Stimulated activated CD4-positive, alpha-beta T cell treated with anti-CD3 and anti-CD28 coated beads, Interleukin-12 subunit alpha, Interleukin-12 subunit beta, amount 100 ng/mL, for 24 hours (primary cell): ENCODE results near the gene DNM3.

Experiments
- DNase-seq, 2 experiments: peaks; one replicate each; pipeline ENCODE4 v3.0.0-alpha.2; 2020; ENCODE audit warnings: low read depth in 2 of 2

DNM3 gene

DNA sequence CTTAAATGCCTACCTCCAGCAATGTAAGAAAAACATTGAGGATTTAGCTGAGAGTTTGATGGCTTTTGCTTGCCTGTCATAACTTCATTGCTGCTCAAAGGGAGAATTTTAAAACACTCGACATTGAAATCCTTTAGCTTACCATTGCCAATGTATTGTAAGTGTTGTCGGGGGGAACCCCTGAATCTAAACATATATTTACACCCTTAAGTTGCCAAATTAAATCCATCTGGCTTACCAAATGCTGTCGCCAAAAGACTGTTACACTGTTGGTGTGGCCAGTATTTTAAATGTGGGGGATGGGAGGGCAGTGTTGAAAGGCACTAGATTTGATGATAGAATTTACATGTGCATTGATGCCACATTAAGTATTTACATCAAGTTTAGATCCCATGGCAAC, 554.3 kb downstream of the DNM3 start:
- no peak for DNase-seq

DNA sequence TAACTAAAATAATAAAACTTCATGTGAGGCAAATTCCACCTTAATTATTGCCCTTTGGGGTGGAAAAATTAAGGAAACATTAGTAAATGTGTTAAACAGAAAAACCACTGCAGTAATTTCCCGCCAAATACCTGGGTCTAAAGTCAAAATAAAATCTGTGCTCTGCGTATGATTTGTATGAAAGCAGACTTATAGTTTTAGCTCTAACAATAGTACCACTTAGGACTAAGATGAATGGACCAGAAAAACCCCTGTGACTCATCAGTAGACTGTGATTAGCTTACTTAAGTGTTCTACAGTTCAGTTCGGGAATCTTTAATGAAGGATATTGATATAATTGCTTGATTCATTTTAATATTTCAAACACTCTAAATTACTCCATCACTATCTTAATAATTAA, 555.9 kb downstream of the DNM3 start:
- no peak for DNase-seq

DNA sequence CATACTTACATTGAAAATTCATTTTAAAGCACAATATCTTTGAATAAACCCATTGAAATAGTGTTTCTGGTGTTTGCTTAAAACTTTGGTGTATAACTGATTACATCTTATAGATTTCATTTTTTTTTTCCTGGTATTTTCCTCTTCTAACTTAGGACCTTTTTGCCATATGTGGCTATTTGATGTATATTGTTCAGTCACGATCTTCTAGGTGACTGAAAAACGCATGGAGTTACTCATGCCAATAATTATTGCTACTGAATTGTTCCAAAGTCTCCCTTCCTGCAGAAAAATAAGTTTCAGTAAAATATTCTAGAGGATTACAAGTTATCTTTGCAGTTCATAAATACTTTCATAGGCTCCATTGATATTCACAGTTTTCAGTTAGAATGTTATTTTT, 556.3 kb downstream of the DNM3 start:
- DNase-seq, result no peak

DNA sequence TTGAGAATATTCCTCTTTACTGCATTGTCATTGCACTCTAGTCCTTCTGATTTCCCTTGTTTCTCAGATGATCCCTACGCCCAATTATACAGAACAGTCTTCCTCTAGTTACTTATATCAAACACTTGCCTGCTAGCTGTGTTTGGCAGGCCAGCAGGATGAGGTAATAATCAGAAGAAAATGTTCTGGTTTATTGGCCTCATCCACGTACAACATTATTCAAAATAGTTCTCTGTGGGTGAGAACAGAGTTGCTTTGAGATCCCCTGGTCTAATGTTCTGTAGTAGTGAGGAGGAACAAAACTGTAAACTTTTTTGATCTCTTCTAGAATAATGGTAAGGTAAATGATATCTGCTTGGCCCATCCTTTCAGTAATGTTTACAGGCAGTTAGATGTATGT, 556.9 kb downstream of the DNM3 start:
- no peak for DNase-seq

DNA sequence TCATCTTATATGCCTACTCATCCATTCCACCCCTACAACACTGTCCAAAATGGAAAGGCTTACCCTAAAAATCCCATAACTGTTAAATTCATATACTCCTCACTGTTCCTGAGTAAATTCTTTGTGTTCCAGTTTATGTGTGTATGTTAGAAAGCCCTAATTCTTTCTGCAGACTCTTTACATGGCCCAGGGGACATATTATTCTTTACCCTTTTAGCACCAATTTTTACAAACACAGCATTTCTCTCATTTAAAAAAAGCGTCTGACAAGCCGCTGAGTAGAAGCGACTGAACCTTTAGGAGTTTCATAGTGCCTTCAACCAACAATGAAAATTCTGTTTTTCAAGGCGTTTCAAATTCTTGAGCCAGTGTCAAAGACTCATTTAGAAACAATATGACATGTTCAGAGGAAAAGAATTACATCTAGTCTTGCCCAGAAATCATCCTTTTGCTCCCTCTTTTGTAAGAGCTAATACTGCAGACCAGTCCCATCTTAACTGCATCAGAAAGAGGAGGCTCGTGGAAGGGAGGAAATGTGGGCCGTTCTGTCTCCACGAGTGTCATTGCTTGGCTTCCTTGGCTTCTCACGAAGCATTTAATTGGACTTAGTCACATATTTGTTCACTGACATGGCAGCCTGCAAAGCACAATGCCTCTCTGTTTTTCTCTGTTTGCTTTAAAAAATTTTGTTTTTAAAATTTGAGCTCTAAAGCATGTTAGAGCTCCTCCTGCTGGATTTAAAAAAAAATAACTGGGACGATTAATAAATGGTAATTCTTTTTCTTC, 557.9 kb downstream of the DNM3 start:
- DNase-seq, result no peak

DNA sequence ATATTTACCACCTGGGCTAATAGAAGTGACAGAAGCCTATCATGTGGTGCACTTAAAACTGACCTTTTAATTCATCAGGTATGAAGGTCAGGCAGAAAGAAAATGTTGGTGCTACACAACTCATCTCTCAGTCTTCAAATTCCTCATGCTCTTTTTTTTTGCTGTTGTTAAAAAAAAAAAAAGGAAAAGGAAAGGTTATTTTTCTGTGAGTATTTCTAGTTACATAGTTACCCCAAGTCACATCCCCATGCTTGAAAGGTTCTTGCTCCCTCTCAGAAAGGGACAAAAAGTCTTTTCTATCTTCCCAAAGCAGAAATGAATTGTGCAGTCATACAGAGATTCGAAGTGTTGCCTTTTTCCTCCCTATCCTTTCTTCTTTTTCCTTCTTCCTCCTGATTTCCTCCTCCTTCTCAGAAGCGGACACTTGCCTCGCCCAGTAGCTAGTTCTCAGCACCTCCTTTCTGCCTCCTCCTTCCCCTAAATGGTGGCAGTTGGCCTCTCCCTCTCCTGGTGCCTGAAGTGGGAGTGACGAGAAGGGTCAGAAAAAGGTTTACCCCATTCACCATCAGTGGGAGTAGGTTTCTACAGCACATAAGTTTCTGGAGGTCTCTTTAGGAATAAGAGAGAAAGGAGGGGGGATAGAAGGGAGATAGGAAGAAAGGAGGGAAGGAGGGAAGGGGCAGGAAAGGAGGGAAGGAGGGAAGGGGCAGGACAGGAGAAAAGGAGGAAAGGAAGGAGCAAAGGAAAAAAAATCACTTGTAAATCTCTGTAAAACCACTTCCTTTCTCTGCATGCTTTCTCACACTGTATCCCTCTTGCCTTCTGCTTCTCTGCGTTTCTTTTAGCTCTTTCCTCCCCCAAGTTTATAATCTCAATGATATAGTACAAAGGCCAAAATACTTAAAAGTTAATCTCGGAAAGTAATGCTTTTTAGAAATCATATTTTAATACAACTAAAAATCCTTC, 558.7 kb downstream of the DNM3 start:
- no peak for DNase-seq

DNA sequence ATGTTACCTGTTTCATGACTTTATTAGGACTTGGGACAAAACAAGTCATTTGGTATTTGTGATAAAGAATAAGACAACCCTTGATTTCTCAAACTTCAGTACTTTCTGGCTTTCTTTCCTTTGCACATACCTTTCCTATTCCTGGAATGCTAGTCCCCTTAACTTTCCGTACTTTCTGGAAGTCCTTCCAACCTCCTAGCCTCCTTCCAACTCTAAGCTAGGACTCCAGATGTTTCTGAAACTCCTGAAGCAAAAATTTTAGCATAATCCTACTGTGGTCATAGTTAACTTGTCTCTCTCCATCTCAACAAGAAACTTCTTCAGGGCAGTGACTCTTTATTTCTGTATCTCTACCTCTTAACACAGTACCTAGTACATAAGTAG, 559.4 kb downstream of the DNM3 start:
- DNase-seq, result no peak

DNA sequence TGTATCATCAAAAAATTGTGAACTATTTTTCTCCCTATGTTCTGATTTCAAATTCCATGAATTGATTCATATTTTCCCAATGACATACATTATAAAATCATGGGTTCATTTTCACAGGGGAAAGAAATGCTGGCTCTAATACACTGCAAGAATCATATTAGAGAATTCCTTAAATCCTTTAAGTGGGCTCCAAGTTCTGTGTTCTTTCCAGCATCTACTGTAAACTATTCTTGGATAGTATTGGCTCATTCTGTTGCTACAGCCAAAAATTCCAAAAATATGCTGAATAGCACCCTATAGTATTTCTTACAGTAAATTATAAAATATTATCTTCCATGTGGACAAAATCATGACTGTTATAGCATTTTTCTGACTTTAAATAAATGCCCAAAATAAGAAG, 560.2 kb downstream of the DNM3 start:
- no peak for DNase-seq

DNA sequence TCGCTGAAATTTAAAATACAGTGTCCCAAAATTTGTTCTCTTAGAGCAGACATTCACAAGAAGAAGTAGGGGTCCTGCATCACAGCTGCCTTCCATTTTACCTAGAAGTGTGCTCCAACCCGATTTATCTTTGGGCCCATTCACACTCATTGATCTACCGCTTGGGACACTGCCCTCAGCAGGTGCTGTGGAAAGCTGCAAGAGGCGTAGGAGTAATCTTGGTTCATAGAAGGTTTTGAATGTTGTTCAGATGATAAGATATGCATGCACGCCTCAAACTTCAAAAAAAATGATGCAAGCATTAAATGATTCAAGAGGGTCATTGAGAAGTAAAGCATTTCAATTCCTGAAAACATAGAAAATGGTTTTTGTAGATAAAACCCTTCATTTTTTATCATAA, 560.6 kb downstream of the DNM3 start:
- DNase-seq, result no peak

DNA sequence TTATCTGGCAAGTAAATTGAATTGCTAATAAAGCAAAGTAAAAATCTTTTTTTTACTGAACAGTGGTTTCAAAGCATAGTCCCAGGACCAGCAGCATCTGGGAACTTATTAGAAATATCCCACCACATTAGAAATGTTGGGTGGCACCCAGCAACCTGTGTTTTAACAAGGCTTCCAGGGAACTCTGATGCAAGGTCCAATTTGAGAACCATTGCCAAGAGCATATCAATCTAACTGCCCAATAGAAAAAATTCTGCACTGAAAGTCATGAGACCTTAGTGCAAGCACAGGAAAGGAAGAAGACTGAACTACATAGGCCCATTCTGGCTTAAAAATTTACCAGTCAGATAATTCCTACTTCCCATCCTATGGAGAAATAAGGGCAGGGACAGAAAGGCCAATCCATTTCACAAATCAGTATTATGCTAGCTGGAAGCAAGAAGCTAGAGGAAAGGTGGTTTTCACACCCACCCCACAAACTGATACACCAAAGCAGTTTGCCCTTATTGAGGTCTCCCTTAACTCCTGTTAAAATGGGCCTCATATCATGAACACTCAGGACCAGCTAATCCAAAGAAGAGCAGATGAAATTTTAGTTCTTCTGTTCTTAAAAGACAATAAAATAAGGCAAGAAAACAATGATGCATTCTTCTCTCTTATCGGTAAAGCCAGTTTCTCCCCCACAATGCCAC, 561.7 kb downstream of the DNM3 start:
- DNase-seq, result no peak

DNA sequence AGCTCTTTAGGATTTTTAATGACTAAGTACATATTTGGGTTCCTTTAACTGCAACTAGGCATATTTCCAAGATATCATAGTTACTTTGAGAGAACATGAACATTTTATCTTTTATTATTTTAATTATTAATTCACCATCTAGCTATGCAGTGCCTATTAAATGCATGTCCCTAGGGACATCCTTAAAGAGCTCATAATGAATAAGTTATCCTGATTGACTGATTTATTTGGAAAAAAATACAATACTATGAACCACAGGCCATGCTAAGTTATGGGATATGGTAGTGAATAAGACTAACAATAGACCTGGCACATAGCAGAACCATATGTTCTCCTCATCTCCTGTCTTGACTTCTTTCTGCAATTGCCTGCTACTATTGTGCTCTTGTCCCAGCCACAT, 562.8 kb downstream of the DNM3 start:
- no peak for DNase-seq

DNA sequence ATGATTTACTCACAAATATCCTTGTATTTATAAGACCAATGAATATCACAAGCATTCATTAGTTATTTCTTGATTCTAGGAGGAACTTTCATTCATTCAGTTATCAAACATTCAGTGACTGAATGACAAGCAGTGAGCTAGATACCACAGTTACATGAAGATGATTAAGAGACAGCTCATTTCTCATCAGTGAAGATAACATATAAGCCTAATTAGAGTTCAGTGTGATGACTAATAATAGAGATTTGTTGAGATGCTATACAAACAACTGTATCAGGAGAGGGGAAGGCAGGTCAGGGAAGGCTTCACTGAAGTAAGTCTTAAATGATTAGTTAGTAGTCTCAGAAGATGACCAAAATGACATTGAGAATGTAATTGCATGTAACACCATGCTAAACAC, 564.6 kb downstream of the DNM3 start:
- DNase-seq, result no peak

DNA sequence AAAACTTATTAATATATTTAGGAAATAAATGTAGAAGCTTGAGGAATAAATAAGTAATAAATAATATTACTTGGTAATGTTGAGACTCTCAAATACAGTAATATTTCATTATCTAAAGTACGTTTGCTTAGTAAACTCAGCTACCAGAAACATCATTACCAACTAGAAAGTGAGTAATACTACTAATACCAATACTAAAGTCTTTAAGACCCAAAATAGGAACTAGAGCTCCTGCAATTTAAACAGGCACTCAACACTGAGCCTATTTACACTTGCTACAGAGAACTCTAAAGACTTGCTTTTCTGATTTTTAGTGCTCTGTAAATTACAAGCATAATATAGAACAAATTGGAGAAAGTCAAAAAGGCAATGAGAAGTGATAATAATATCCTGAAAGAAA, 565.7 kb downstream of the DNM3 start:
- no peak for DNase-seq

DNA sequence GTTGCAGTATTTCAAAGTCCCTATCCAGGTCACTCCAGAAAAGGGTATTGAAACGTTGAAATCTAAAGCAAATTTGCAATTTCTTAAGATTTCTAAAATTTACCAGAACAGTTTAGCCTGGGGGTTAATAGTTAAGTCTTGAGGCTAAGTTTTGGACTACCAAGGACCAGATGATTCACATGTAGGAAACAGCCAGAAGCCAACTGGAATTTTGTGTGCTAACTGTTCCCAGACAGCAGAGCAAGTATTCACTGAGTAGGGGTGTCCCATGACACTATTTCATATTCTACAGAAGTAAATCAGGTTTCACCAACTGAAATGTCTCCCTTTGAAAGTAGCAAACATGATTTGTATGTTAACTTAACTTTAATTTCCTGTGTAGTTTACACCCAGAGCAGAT, 567.7 kb downstream of the DNM3 start:
- DNase-seq, result no peak

DNA sequence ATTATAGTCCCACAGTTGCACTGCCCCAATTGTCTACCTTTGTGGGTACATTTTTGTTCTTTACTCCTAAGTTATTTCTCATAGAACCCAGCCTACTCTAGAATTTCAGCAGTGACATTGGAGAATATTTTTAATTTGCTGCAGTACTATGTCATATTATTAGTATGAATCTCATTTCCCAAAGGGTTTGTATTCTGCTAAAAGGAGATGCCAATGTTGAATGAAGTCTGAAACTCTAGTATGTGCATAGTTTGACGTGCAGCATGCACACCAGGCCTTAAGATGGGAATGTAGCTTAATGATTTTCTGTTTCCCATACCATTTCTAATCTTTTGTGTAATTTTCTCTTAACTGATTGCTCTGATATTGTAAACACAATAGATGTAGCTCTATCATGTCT, 568.7 kb downstream of the DNM3 start:
- DNase-seq, result no peak

DNA sequence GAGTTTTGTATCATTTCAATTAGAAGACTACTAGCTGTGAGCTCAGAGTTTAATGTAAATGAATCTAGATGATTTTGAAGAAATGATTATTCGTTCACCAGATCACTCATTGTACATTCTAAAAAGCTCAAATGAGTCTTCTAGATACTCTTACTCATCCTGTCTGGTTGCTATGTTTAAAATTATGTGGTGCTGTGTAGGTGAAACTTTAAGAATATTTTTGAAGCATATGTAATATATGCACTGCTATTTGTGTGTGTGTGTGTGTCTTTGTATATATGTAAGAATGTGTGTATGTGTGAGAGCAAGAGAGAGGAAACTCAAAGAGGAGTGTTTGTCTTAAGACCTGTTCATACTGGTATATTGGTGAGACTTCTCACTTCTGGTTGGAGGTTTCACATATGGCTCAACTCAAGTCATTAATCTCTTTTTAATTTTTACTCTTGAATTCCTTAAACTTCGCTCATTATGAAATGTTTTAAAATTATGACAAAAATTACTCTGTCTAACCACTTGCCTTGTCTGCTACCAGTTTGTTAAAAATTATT, 570.6 kb downstream of the DNM3 start:
- no peak for DNase-seq

DNA sequence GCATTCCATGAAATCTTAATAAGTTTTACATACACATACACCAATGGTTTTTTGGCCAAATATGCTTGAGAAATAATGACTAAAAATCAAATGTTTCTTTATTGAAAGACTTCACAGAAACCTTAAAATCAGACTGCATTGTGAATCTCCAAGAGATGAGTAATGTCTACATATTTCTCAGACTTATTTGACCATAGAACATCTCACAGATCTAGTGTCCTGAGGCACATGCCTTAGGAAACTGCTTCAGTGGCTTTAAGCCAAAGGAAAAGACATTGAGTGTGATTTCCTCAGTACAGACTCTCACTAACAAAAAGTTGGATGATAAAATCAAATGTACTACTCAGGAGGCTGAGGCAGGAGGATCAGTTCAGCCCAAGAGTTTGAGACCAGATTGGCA, 573.0 kb downstream of the DNM3 start:
- no peak for DNase-seq

DNA sequence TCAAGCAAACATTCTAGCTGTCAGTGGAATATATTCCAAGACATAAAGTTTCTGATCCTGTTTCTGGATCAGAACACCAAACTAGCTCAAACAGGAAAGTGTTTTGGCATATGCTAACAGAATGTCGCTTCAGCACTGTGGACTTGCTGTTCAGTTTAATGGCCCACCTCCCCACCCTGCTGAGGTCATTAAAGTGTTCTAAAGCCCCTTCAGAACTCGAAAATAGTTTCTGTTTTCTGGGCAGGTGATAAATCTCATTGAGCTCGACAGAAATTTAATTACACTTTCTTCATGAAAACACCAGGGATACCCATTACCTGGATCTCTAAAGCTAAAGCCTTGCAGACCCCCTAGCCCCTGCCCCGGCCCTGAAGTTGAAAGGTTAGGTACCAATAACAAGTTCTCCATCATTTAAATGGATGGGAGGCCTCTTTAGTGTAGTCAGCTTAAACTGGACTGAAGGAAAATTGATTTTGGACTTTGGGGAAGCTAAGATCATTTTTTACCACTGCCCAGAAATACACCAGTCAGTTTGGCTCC, 575.3 kb downstream of the DNM3 start:
- no peak for DNase-seq

DNA sequence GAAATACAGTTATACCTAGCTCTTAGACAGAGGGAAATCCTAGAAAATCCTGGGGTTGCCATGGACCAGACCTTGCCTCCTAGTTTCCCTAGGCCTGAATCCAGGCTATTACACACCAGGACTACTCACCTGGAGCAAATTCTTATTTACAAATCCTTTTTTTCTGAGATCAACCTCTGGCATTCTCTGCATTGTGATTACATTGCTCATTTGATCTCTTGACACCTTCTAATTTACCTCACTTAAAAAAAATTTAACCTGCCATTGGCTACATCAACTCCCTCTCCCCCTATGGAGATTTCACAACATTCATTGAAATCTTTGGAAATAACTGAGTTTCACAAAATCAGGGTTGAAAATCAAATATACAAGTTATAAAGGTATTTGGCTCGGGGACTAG, 576.3 kb downstream of the DNM3 start:
- DNase-seq, result no peak

DNA sequence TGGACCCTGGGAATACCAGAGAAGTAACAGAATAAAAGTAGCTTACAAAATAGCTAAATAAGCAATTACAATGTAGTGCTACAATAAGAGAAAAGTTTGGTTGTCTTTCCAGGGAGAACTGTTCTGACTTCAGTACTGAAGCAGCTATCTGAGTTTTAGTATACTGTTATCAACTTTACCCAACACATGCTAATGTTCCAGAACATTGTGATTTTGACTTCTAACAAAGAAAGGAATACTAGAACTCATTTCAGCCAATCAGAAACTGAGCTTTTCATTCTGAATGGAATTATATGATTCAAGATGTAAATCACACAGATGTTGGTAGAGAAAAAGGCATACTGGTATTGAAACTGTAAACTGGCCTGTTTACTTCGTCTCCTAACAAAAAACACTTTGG, 579.1 kb downstream of the DNM3 start, which contains the start of gene C1orf105:
Gene C1orf105, plus strand, starts transcription at position 301 of the 400 bp plus-strand sequence. CDS start 201 bp downstream, outside the sequence.
- no peak for DNase-seq

DNA sequence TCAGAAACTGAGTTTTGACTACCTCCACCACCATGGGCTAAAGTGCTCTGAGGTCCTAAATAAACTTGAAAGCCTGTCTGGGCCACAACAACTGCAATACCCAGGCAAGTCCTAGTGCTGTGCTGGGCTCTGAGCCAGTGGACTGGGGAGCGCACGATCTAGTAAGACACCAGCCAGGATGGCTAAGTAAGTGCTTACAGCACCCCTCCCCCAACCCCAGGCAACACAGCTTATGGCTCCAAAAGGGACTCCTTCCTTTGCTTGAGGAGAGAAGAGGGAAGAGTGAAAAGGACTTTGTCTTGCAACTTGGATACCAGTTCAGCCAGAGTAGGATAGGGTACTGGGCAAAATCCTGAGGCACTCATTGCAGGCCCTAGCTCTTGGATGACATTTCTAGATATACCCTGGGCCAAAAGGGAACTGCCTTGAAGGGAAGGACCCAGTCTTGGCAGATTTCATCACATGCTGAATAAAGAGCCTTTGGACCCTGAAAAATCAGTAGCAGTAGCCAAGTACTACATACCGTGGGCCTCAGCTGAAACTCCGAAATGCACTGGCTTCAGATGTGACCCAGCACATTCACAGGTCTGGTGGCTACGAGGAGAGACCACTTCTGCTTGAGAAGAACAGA, 580.8 kb downstream of the DNM3 start:
- no peak for DNase-seq
